ENCODE data around the gene APAF1.
A peak's percentile ranks its signal among the peaks of the same experiment; 100 is the strongest.
"Not testable (repeated sequence)": the region's sequence is repeated elsewhere in the genome, so short reads cannot be mapped to it uniquely, and the experiment has no call there.

APAF1 gene

DNA sequence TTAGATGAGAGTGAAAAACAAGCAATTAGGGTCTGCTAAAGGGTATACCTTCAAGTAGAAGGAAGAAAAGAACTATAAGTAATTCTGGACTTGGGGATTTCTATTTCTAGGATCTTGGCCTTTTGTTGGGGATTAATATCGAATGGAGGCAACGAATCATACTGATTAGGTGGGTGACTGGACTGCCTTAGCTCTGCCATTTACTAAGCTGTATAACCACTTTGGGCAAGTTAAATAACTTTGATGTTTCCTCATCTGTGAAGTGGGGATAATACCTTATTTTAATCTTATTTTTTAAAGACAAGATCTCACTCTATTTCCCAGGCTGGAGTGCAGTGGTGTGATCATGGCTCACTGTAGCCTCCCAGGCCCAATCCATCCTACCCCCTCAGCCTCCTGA is 7.1 kb upstream of the APAF1 start:
- H3K27ac ChIP-seq (ENCODE audit: low read length): no peak overlapping the region
- no peak for TF ChIP-seq EZH2 (IDR thresholded peaks at IDR 0.05; ENCODE audit: borderline replicate concordance, low read depth, low read length, severe bottlenecking)
- TF ChIP-seq, protein P1, sequence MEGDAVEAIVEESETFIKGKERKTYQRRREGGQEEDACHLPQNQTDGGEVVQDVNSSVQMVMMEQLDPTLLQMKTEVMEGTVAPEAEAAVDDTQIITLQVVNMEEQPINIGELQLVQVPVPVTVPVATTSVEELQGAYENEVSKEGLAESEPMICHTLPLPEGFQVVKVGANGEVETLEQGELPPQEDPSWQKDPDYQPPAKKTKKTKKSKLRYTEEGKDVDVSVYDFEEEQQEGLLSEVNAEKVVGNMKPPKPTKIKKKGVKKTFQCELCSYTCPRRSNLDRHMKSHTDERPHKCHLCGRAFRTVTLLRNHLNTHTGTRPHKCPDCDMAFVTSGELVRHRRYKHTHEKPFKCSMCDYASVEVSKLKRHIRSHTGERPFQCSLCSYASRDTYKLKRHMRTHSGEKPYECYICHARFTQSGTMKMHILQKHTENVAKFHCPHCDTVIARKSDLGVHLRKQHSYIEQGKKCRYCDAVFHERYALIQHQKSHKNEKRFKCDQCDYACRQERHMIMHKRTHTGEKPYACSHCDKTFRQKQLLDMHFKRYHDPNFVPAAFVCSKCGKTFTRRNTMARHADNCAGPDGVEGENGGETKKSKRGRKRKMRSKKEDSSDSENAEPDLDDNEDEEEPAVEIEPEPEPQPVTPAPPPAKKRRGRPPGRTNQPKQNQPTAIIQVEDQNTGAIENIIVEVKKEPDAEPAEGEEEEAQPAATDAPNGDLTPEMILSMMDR (IDR thresholded peaks at IDR 0.05; ENCODE audit: borderline replicate concordance, extremely low read depth, low read length, poor library complexity, severe bottlenecking): no peak
- ATAC-seq (ENCODE audit: insufficient read depth, low read depth): no peak
- H3K9me3 ChIP-seq (ENCODE audit: insufficient read depth, low read length, severe bottlenecking): no peaks in the 10 kb centered on the region
- DNase-seq: no peak
- peaks cover 89% of the 10 kb centered on the region for H3K79me2 ChIP-seq (ENCODE audit: insufficient read depth, low read length)
- no peak overlapping the region for H3K9ac ChIP-seq (ENCODE audit: low read depth, low read length)
- H3K36me3 ChIP-seq (ENCODE audit: insufficient read depth, low read length): peaks cover 13% of the 10 kb centered on the region
- H3K4me1 ChIP-seq (ENCODE audit: insufficient read depth, low read length): peaks cover 24% of the 10 kb centered on the region
- no peak overlapping the region for H3K4me3 ChIP-seq (ENCODE audit: low read depth in 1 of 2, low read length in 2 of 2)
- no peaks in the 10 kb centered on the region for H4K20me1 ChIP-seq (ENCODE audit: insufficient read depth, low read length)
- H3K27me3 ChIP-seq (ENCODE audit: insufficient read depth, low read length, poor library complexity): no peaks in the 10 kb centered on the region
- no peak overlapping the region for H2AFZ ChIP-seq (ENCODE audit: low read depth, low read length)
- H3K4me2 ChIP-seq (ENCODE audit: insufficient read depth, low read length): no peak overlapping the region

DNA sequence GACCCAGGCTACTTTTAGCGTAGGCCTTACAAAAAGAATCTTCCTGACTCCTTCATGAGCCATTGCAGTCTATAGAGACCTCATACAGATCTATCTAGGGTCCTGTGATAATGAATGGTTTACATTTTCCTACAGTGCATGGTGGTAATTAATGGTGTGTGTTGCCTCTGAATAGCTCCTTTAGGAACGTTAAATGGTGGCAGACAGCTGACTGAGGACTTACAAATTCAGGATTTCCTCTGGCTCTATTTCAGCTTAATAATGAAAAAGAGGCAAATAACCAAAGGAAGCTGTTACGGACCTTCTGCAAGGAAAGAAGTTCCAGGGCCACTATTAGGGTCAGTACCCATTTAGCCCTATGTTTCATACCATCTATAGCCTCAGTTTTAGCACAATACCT is 5.6 kb upstream of the APAF1 start:
- no peak for ATAC-seq (ENCODE audit: insufficient read depth, low read depth)
- Histone ChIP-seq H3K4me1 (ENCODE audit: insufficient read depth, low read length) (peaks cover 31% of the 10 kb centered on the region), H3K9me3 (ENCODE audit: insufficient read depth, low read length, severe bottlenecking) (no peaks in the 10 kb centered on the region), H3K27me3 (ENCODE audit: insufficient read depth, low read length, poor library complexity) (no peaks in the 10 kb centered on the region), H2AFZ (ENCODE audit: low read depth, low read length) (no peak overlapping the region), H3K36me3 (ENCODE audit: insufficient read depth, low read length) (no peaks in the 10 kb centered on the region; the same call in 1 of the 2 replicates), H4K20me1 (ENCODE audit: insufficient read depth, low read length) (no peaks in the 10 kb centered on the region), H3K4me3 (ENCODE audit: low read depth in 1 of 2, low read length in 2 of 2) (no peak overlapping the region), H3K9ac (ENCODE audit: low read depth, low read length) (no peak overlapping the region), H3K27ac (ENCODE audit: low read length) (no peak overlapping the region), H3K79me2 (ENCODE audit: insufficient read depth, low read length) (peaks cover 93% of the 10 kb centered on the region), H3K4me2 (ENCODE audit: insufficient read depth, low read length) (no peak overlapping the region)
- TF ChIP-seq, protein P1 (IDR thresholded peaks at IDR 0.05; ENCODE audit: borderline replicate concordance, extremely low read depth, low read length, poor library complexity, severe bottlenecking): no peak
- no peak for TF ChIP-seq EZH2 (IDR thresholded peaks at IDR 0.05; ENCODE audit: borderline replicate concordance, low read depth, low read length, severe bottlenecking)
- DNase-seq: no peak

DNA sequence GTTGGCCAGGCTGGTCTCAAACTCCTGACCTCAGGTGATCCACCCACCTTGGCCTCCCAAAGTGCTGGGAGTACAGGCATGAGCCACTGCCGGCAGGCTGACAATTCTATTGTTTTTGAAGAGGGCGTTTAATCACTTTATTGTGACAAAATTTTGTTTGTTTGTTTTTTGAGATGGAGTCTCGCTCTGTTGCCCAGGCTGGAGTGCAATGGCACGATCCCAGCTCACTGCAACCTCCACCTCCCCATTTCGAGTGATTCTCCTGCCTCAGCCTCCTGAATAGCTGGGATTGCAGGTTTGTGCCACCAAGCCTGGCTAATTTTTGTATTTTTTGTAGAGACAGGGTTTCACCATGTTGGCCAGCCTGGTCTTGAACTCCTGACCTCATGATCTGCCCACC is 2.3 kb upstream of the APAF1 start:
- H4K20me1 ChIP-seq (ENCODE audit: insufficient read depth, low read length); ATAC-seq (ENCODE audit: insufficient read depth, low read depth); H3K36me3 ChIP-seq (ENCODE audit: insufficient read depth, low read length); H3K27ac ChIP-seq (ENCODE audit: low read length); H2AFZ ChIP-seq (ENCODE audit: low read depth, low read length); DNase-seq; H3K9me3 ChIP-seq (ENCODE audit: insufficient read depth, low read length, severe bottlenecking); H3K27me3 ChIP-seq (ENCODE audit: insufficient read depth, low read length, poor library complexity): not testable (repeated sequence)
- H3K79me2 ChIP-seq (ENCODE audit: insufficient read depth, low read length): peaks cover 94% of the 10 kb centered on the region
- H3K9ac ChIP-seq (ENCODE audit: low read depth, low read length): peak overlapping the region; percentile 83; the same call in 1 of the 2 replicates
- peak overlapping the region; percentile 77 for H3K4me2 ChIP-seq (ENCODE audit: insufficient read depth, low read length)
- peak overlapping the region in 1 of 2 experiments; percentile 89; a peak in 2 of 4 replicates for H3K4me3 ChIP-seq (ENCODE audit: low read depth in 1 of 2, low read length in 2 of 2)
- peaks cover 45% of the 10 kb centered on the region for H3K4me1 ChIP-seq (ENCODE audit: insufficient read depth, low read length)

DNA sequence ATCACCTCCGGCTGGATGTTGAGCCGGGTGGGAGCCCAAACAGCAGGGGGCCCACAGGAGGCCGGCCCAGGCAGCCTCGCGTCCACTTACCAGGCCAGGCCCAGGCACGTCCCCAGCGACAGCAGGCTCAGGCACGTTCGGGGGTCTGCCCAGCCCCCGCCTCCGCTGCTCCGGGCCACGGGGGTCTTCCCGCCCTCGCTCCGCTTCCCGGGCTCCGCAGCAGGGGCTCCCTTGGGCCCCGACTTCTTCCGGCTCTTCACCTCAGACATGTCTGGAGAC is 718 bp upstream of the APAF1 start:
- DNase-seq: no peak
- H3K36me3 ChIP-seq (ENCODE audit: insufficient read depth, low read length): peaks cover 7% of the 10 kb centered on the region
- H3K27ac ChIP-seq (ENCODE audit: low read length): peak overlapping the region; percentile 79

More for the DNA sequence above, 718 bp upstream of the APAF1 start:
- Histone ChIP-seq H3K4me2 (ENCODE audit: insufficient read depth, low read length) (peak overlapping the region; percentile 77), H3K4me3 (ENCODE audit: low read depth in 1 of 2, low read length in 2 of 2) (peak overlapping the region; percentile 70 to 89), H4K20me1 (ENCODE audit: insufficient read depth, low read length) (no peaks in the 10 kb centered on the region), H3K27me3 (ENCODE audit: insufficient read depth, low read length, poor library complexity) (no peaks in the 10 kb centered on the region), H3K4me1 (ENCODE audit: insufficient read depth, low read length) (peaks cover 45% of the 10 kb centered on the region), H3K9me3 (ENCODE audit: insufficient read depth, low read length, severe bottlenecking) (no peaks in the 10 kb centered on the region), H3K9ac (ENCODE audit: low read depth, low read length) (peak overlapping the region; percentile 83), H3K79me2 (ENCODE audit: insufficient read depth, low read length) (peaks cover 80% of the 10 kb centered on the region), H2AFZ (ENCODE audit: low read depth, low read length) (peak overlapping the region; percentile 90)
- peak; percentile 49 for ATAC-seq (ENCODE audit: insufficient read depth, low read depth)
- no peak for TF ChIP-seq EZH2 (IDR thresholded peaks at IDR 0.05; ENCODE audit: borderline replicate concordance, low read depth, low read length, severe bottlenecking)
- TF ChIP-seq, protein P1 (IDR thresholded peaks at IDR 0.05; ENCODE audit: borderline replicate concordance, extremely low read depth, low read length, poor library complexity, severe bottlenecking): no peak
